Measurements from ENCODE around the gene KDELR3.

Gene KDELR3

DNA sequence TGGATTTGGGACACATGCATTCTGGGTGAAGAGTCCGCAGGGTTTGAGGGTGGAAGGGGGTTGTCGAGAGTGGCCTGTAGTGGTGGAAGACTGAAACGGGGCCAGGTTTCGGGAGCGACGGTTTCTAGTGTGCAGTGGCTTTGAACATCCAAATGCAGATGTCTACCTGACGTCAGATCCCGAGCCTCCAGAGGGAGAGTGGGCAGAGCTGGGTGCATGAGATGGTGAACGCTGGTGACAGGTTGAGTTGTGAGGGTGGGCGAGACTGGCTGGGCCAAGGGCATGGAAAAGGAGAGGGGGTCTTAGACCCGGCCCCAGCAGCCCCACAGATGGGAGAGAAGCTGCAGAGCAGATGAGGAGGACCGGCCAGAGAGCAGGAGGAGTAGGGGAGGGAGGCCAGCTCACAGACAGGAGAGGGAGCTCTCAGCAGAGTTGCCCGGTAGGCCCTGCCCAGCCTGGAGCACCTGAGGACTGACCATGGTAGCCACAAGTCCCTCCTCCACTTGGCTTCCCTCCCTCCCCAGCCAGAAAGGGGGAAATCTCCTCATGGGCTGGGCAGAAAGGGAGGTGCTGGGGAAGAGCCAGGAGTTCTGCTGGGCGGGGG lies 27.0 kb upstream of the KDELR3 start:
- no peak for DNase-seq

DNA sequence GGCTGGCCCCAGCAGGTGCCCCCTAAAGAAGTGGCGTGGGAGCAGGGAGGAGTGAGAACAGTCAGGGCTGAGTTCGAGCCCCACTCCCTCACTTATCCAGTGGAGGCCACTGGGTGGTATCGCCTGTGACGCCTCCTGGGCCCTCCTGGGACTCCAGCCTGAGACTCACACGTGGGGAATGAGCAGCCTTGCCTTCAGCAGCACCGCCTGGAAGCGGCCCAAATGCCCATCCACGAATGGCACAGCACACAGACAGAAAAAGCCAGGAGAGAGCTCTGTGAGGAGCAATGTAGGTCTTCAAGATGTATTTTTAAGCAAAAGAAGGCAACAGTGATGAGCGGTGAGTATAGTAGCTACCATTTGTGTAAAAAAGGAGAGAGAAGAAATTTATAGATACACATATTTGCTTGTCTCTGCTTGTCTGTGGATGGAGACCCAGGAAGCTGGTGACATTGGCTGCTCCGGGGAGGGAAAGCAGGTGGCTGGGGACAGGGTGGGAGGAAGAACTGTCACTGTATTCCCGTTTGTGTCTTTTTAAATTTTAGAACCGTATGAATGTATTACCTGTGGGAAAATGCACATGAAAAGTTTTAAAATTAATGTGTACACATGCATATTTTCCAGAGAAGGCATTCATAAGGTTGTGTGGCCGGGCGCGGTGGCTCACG lies 26.1 kb upstream of the KDELR3 start:
- DNase-seq, result no peak

- no peak for DNase-seq
These were observed 24.8 kb upstream of the KDELR3 start for GRCh38 chr22:38442967-38443627.

- DNase-seq, result no peak
These were observed 24.0 kb upstream of the KDELR3 start for GRCh38 chr22:38443628-38444521.

GRCh38 chr22:38444783-38445182 lies 23.1 kb upstream of the KDELR3 start:
- DNase-seq, result no peak

GRCh38 chr22:38446018-38446601 lies 21.8 kb upstream of the KDELR3 start:
- DNase-seq, result no peak

DNA sequence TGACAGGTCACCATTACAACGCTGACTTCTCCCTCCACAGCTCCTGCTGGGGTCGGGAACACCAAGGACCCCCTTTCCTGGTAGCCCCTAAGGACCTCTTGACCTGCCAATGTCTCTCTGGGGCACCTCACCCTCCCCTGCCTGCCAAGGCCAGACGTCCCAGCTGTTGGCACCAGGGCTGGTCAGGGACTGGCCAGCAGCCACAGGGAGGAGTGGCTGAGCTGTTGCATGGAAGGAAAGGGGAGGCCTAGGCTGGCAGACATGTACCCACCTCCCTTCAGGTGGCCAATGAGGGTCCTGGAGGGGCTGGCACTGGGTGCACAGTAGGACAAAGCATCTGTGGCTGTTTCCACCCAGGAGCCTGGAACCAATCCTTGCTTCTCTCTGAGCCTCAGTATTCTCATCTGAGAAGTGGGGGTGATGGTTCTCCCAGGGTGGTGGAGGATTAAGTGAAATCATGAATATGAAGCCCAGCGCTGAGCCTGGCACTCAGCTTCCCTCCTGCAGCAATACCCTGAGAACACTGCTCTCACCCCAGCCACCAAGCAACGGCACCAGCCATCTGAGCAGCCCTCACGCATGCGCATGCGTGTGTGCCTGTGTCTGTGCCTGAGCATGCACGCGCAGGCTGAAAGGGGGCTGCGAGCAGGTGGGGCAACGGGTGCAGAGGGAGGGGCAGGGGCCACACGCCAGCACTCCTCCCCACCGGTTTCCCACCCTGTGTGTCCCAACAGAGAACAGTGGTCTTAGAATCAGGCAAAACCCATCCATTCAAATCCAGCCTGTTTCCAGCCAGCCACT lies 18.8 kb upstream of the KDELR3 start:
- no peak for DNase-seq

DNA sequence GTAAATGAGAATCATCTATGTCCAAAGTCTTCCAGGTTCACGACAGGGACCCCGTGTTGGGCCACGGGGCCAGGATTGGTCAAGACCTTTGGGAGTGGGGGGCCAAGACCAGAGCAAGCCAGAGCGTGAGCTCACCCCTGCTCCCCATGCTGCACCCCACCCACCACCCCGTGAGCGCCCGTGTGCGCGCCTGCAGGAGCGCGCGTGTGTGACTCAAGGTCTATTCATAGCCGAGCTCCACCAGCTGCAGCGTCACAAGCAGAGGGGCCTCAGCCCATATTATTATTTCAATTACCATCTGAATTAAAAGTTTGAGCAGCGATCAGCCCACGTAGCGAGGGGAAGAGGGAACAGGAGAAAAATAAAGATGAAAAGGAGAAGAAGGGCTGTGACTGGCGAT lies 18.1 kb upstream of the KDELR3 start:
- no peak for DNase-seq

DNA sequence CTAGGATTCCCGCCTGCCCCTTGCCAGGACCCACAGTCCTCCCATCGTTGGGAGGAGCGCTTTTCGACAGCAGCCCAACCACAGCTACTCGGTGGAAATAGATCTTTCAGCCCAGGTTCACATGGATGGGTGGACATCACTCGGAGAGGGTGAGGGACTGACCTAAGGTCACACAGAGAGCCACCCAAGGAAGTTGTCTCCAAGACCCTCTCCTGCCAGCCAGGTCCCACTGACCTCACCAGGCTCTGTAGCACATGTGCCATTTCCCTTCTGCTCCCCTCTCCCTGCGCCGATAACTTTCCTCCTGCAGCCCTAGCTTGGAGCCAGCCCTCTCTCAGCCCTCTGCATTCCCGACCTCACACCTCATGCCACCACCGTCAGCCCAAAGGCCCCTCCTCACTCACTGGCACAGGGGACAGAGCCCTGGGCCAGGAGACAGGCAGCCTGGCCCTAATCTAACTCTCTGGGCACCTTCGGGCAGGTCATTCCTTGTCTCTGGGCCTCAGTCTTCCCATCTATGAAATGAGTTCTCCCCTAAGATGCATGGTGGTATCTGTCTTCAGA lies 17.6 kb upstream of the KDELR3 start:
- DNase-seq, result no peak

GRCh38 chr22:38451404-38451803 lies 16.5 kb upstream of the KDELR3 start:
- no peak for DNase-seq

GRCh38 chr22:38451864-38452263 lies 16.0 kb upstream of the KDELR3 start:
- no peak for DNase-seq

- no peak for DNase-seq
These were observed 15.4 kb upstream of the KDELR3 start for GRCh38 chr22:38452373-38453065.

DNA sequence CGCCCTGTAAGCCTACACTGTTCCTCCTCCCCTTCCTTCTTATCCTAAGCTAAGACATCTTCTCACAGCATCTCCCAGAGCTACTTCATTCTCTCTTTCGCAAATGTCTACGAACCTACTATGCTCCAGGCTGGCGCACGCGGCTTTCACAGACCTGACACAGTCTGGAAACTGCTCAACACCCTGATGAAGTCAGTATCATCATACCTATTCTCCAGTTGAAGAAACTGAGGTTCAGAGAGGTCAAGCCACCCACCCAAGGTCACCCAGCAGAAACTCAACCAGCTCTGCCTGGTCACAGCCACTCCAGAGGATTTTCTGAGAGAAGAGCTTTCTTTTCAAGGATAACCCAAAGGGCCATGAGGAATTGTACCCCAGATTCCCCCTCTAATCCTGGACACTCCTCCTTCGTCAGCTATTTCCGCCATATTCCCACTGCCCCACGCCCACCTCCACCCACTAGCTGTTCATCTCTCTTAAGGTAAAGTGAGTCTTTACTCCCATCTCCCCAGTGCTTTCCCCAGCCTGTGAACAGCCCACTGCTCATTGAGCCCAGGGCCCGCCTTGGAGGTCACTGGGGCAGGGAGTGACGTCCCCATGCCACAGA lies 14.7 kb upstream of the KDELR3 start:
- DNase-seq, result no peak

GRCh38 chr22:38453996-38454352 lies 13.9 kb upstream of the KDELR3 start:
- DNase-seq, result no peak

- DNase-seq, result no peak
These were observed 13.4 kb upstream of the KDELR3 start for GRCh38 chr22:38454353-38455075.

GRCh38 chr22:38455076-38455529 lies 12.8 kb upstream of the KDELR3 start, which contains the start of gene KCNJ4:
Gene KCNJ4, minus strand, starts transcription at chr22:38455199. Its CDS starts 27,067 bp downstream, at chr22:38428132.
- no peak for DNase-seq

- DNase-seq, result no peak
These were observed 12.2 kb upstream of the KDELR3 start for GRCh38 chr22:38455530-38456271.

- DNase-seq, result no peak
These were observed 11.5 kb upstream of the KDELR3 start for GRCh38 chr22:38456272-38456835.
